Esophagus squamous epithelium (tissue), 4 donors: ENCODE data around the gene CHRNG.

ENCODE experiments used
- CTCF ChIP-seq, 6 experiments: fragments of 450-650 bp in 4 of 6; fragments of 200-600 bp in 2 of 6; sonication (generic) in 2 of 6; IDR thresholded peaks; one replicate each; pipeline ENCODE4 v1.5.1; 2016 to 2019; ENCODE audit warnings: antibody characterized with exemption in 6 of 6, mild to moderate bottlenecking in 4 of 6, moderate library complexity in 4 of 6
- POLR2A ChIP-seq, 4 donors: fragments of 450-650 bp; IDR thresholded peaks; one replicate each; pipeline ENCODE4 v1.6.1; 2017; ENCODE audit warnings: antibody characterized with exemption in 4 of 4, mild to moderate bottlenecking in 4 of 4, moderate library complexity in 3 of 4

GRCh38 chr2:232529806-232530547 lies 9.5 kb upstream of the CHRNG start:
- TF ChIP-seq CTCF (IDR thresholded peaks at IDR 0.05) (no peak), POLR2A (IDR thresholded peaks at IDR 0.05) (no peak)
